WTC11 (cell line): ENCODE measurements around the gene TENT4B. TPM values are rescaled to one million over a fixed set of nuclear protein-coding genes. Genes with fewer than 3 reads are reported as not detected.

Source experiments
- ATAC-seq: fragments of 200-7000 bp; cut with Tn5 transposase; 2 replicates; pipeline ENCODE4 v1.10.0; 2021; ENCODE audit warnings: mild to moderate bottlenecking, moderate library complexity
- CTCF ChIA-PET: fragments of 300-600 bp; sonication (Branson Sonifier 250); formaldehyde crosslinking; loops from one replicate; lab custom pipeline; 2021; ENCODE audit warnings: antibody characterized with exemption; lab: Charles Lee
- POLR2A ChIA-PET: fragments of 350-600 bp; sonication (Branson Sonifier 250); formaldehyde crosslinking; loops from one replicate; lab custom pipeline; 2021; ENCODE audit warnings: antibody characterized with exemption; lab: Charles Lee
- DNase-seq: peaks from one replicate; pipeline ENCODE4 v3.0.0; 2021; ENCODE audit warnings: low spot score
- H3K27ac Mint-ChIP-seq: 2 replicates; pipeline ENCODE4 v1.8.0; 2021; ENCODE audit warnings: mixed read lengths
- H3K27me3 Mint-ChIP-seq: 2 replicates; pipeline ENCODE4 v1.8.0; 2021; ENCODE audit warnings: low read depth, mild to moderate bottlenecking, moderate library complexity, mixed read lengths
- H3K36me3 Mint-ChIP-seq: 2 replicates; pipeline ENCODE4 v1.8.0; 2021; ENCODE audit warnings: mixed read lengths
- H3K4me1 Mint-ChIP-seq: 2 replicates; pipeline ENCODE4 v1.8.0; 2022; ENCODE audit warnings: mixed read lengths
- H3K4me3 Mint-ChIP-seq: 2 replicates; pipeline ENCODE4 v1.8.0; 2021; ENCODE audit warnings: mild to moderate bottlenecking, moderate library complexity, mixed read lengths
- H3K9me3 Mint-ChIP-seq: 2 replicates; pipeline ENCODE4 v1.8.0; 2021; ENCODE audit warnings: mixed read lengths
- ATF1 ChIP-seq: sonication (generic); formaldehyde crosslinking; IDR thresholded peaks from 2 replicates; pipeline ENCODE4 v1.8.1; 2023; ENCODE audit warnings: mild to moderate bottlenecking, moderate library complexity, missing genetic modification reagents
- ETV6 ChIP-seq: sonication (generic); formaldehyde crosslinking; IDR thresholded peaks from 2 replicates; pipeline ENCODE4 v1.8.1; 2022; ENCODE audit warnings: mild to moderate bottlenecking, missing genetic modification reagents
- FOXJ3 ChIP-seq: sonication (generic); formaldehyde crosslinking; IDR thresholded peaks from 2 replicates; pipeline ENCODE4 v1.9.0; 2021; ENCODE audit warnings: missing genetic modification reagents, mild to moderate bottlenecking, borderline replicate concordance
- FOXK1 ChIP-seq: sonication (generic); formaldehyde crosslinking; IDR thresholded peaks from 2 replicates; pipeline ENCODE4 v1.8.0; 2022; ENCODE audit warnings: mild to moderate bottlenecking, moderate library complexity, missing genetic modification reagents
- FOXP1 ChIP-seq: sonication (generic); formaldehyde crosslinking; IDR thresholded peaks from 2 replicates; pipeline ENCODE4 v1.8.0; 2022; ENCODE audit warnings: missing genetic modification reagents, mild to moderate bottlenecking, moderate library complexity, borderline replicate concordance
- GRHL2 ChIP-seq: fragments of 250-450 bp; sonication (Bioruptor Pico); IDR thresholded peaks from 2 replicates; pipeline ENCODE4 v1.8.0; 2022; ENCODE audit warnings: mild to moderate bottlenecking, moderate library complexity; ENCODE audit not compliant: insufficient replicate concordance, severe bottlenecking
- GTF2I ChIP-seq: fragments of 250-450 bp; sonication (Bioruptor Pico); conservative IDR thresholded peaks from 2 replicates; pipeline ENCODE4 v1.4.0; 2021; ENCODE audit warnings: mild to moderate bottlenecking
- NFATC4 ChIP-seq: fragments of 250-450 bp; sonication (Bioruptor Pico); IDR thresholded peaks from 2 replicates; pipeline ENCODE4 v1.9.0; 2021; ENCODE audit warnings: mild to moderate bottlenecking
- RORB ChIP-seq: fragments of 250-450 bp; sonication (Bioruptor Pico); IDR thresholded peaks from 2 replicates; pipeline ENCODE4 v1.9.0; 2021; ENCODE audit warnings: mild to moderate bottlenecking
- ZNF121 ChIP-seq: sonication (generic); formaldehyde crosslinking; IDR thresholded peaks from 2 replicates; pipeline ENCODE4 v1.8.0; 2023; ENCODE audit warnings: missing genetic modification reagents
- ZNF416 ChIP-seq: fragments of 250-450 bp; sonication (Bioruptor Pico); IDR thresholded peaks from 2 replicates; pipeline ENCODE4 v1.9.0; 2021; ENCODE audit warnings: mild to moderate bottlenecking, inconsistent platforms
- total RNA-seq: library from RNA; stranded (reverse); gene quantifications from 3 replicates; pipeline ENCODE4 v1.2.3, GENCODE V29; 2021
- TF ChIP-seq, protein P1 (sequence below): sonication (generic); formaldehyde crosslinking; IDR thresholded peaks from 2 replicates; pipeline ENCODE4 v1.8.1; 2023; ENCODE audit warnings: mild to moderate bottlenecking, missing genetic modification reagents, moderate library complexity
- TF ChIP-seq, protein P2 (sequence below): sonication (generic); formaldehyde crosslinking; IDR thresholded peaks from 2 replicates; pipeline ENCODE4 v1.8.1; 2023; ENCODE audit warnings: mild to moderate bottlenecking, missing genetic modification reagents
- TF ChIP-seq, protein P3 (sequence below): sonication (generic); formaldehyde crosslinking; IDR thresholded peaks from 2 replicates; pipeline ENCODE4 v1.8.1; 2022; ENCODE audit warnings: missing genetic modification reagents, borderline replicate concordance
- TF ChIP-seq, protein P4 (sequence below): sonication (generic); formaldehyde crosslinking; IDR thresholded peaks from 2 replicates; pipeline ENCODE4 v1.8.0; 2022; ENCODE audit warnings: missing genetic modification reagents
- TF ChIP-seq, protein P5 (sequence below): sonication (generic); formaldehyde crosslinking; IDR thresholded peaks from 2 replicates; pipeline ENCODE4 v1.8.0; 2023; ENCODE audit warnings: missing genetic modification reagents
- TF ChIP-seq, protein P6 (sequence below): fragments of 250-450 bp; sonication (Bioruptor Pico); IDR thresholded peaks from 2 replicates; pipeline ENCODE4 v1.8.0; 2021; ENCODE audit warnings: mild to moderate bottlenecking

TENT4B gene
- total RNA-seq, 1 experiment from 2014 or later, result 14.3 TPM

DNA sequence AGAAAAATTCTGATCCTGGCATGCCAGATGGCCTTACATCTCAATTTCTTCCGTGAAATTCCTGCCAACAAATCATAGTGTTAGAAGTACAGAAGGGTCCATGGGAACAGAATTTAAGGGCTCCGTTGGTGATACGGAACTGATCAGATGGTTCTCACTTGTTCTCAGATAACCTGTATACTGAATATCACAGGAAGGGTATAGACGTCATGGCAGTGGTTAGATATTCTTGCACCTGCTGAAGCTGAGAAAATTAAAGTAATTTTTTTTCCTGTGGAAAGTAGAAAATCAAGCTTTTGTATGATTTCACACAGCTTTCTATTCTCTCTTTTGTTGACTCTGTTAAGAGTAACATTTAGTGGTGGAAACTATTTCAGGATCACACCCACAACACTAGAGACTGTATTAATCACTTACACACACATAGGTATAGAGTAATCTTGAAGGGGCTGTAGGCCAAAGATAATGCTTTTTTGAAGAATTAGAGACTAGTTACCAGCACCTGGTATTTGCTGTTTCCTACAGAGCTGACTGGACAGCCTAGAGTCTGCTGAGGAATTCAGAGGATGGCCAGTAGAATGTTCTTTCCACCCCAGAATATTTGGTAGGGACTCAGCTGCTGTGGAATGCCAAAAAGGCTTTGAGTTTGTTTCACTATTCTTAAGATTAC is 7.5 kb downstream of the TENT4B start:
- no peak overlapping the region for H3K27ac Mint-ChIP-seq
- CTCF ChIA-PET, result no interaction called here

DNA sequence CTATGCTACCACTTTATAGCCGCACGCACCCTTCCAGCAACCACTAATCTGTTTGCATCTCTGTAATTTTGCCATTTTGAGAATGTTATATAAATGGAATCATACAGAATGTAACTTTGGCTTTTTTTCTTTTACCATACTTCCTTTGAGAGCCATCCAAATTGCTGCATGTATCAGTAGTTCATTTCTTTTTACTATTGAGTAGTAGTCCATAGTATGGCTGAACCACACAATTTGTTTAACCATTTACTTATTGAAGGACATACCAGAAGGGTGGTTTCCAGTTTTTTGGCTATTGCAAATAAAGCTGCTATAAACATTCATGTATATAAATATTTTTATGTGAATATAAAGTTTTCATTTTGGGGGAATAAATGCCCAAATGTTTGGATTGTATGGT is 8.8 kb downstream of the TENT4B start:
- Mint-ChIP-seq H3K9me3 (no peaks in the 10 kb centered on the region), H3K27ac (no peak overlapping the region), H3K36me3 (no peaks in the 10 kb centered on the region), H3K27me3 (no peaks in the 10 kb centered on the region), H3K4me1 (peaks cover 7% of the 10 kb centered on the region), H3K4me3 (no peak overlapping the region)
- ATAC-seq, result no peak
- TF ChIP-seq GTF2I (CRISPR knock-in tag), result no peak
- no peak for TF ChIP-seq NFATC4 (CRISPR knock-in tag)
- no peak for TF ChIP-seq FOXP1 (CRISPR knock-in tag)
- no peak for TF ChIP-seq RORB (CRISPR knock-in tag)
- ChIA-PET CTCF (interaction anchor here (1.0 kb wide), 1 partner anchor 49 kb away, joined by 3 read pairs; no protein-coding TSS in a partner anchor), POLR2A (no interaction called here)
- no peak for DNase-seq

More for the DNA sequence above, 7.5 kb downstream of the TENT4B start:
- ATAC-seq (no peak), DNase-seq (no peak)
- Mint-ChIP-seq H3K36me3 (no peaks in the 10 kb centered on the region), H3K9me3 (no peaks in the 10 kb centered on the region)
- TF ChIP-seq, protein P1, sequence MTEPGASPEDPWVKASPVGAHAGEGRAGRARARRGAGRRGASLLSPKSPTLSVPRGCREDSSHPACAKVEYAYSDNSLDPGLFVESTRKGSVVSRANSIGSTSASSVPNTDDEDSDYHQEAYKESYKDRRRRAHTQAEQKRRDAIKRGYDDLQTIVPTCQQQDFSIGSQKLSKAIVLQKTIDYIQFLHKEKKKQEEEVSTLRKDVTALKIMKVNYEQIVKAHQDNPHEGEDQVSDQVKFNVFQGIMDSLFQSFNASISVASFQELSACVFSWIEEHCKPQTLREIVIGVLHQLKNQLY (CRISPR knock-in tag), result no peak
- TF ChIP-seq, protein P2, sequence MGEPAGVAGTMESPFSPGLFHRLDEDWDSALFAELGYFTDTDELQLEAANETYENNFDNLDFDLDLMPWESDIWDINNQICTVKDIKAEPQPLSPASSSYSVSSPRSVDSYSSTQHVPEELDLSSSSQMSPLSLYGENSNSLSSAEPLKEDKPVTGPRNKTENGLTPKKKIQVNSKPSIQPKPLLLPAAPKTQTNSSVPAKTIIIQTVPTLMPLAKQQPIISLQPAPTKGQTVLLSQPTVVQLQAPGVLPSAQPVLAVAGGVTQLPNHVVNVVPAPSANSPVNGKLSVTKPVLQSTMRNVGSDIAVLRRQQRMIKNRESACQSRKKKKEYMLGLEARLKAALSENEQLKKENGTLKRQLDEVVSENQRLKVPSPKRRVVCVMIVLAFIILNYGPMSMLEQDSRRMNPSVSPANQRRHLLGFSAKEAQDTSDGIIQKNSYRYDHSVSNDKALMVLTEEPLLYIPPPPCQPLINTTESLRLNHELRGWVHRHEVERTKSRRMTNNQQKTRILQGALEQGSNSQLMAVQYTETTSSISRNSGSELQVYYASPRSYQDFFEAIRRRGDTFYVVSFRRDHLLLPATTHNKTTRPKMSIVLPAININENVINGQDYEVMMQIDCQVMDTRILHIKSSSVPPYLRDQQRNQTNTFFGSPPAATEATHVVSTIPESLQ (CRISPR knock-in tag), result no peak
- TF ChIP-seq ZNF416 (CRISPR knock-in tag), result no peak
- TF ChIP-seq FOXJ3 (CRISPR knock-in tag), result no peak
- TF ChIP-seq, all 79 proteins: peak for 0
- POLR2A ChIA-PET, result no interaction called here
- H3K4me1 Mint-ChIP-seq, result peaks cover 2% of the 10 kb centered on the region
- H3K4me3 Mint-ChIP-seq, result no peak overlapping the region
- no peaks in the 10 kb centered on the region for H3K27me3 Mint-ChIP-seq

DNA sequence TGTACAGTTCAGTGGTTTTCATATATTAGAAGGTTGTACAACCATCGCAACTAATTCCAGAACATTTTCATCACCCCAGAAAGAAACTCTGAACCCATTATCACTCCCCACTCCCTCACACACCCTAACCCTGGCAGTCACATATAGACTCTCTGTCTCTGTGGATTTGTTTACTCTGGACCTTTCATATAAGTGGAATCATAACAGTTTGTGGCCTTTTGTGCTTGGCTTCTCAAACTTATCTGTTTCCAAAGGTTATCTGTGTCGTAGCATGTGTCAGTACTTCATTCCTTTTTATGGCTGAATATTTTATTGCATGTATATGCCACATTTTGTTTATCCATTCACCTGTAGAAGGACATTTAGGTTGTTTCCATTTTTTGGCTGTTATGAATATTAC is 12.4 kb downstream of the TENT4B start:
- Mint-ChIP-seq H3K27me3 (no peaks in the 10 kb centered on the region), H3K36me3 (no peaks in the 10 kb centered on the region), H3K27ac (peak overlapping the region; percentile 46; the same call in 1 of the 2 replicates), H3K4me3 (no peak overlapping the region), H3K9me3 (no peaks in the 10 kb centered on the region), H3K4me1 (peaks cover 20% of the 10 kb centered on the region)
- ATAC-seq, result no peak
- ChIA-PET POLR2A (no interaction called here), CTCF (no interaction called here)
- TF ChIP-seq, protein P3, sequence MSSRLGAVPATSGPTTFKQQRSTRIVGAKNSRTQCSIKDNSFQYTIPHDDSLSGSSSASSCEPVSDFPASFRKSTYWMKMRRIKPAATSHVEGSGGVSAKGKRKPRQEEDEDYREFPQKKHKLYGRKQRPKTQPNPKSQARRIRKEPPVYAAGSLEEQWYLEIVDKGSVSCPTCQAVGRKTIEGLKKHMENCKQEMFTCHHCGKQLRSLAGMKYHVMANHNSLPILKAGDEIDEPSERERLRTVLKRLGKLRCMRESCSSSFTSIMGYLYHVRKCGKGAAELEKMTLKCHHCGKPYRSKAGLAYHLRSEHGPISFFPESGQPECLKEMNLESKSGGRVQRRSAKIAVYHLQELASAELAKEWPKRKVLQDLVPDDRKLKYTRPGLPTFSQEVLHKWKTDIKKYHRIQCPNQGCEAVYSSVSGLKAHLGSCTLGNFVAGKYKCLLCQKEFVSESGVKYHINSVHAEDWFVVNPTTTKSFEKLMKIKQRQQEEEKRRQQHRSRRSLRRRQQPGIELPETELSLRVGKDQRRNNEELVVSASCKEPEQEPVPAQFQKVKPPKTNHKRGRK (CRISPR knock-in tag), result no peak
- no peak for TF ChIP-seq ATF1 (CRISPR knock-in tag)
- no peak for TF ChIP-seq ZNF121
- no peak for TF ChIP-seq ETV6 (CRISPR knock-in tag)
- TF ChIP-seq, protein P4, sequence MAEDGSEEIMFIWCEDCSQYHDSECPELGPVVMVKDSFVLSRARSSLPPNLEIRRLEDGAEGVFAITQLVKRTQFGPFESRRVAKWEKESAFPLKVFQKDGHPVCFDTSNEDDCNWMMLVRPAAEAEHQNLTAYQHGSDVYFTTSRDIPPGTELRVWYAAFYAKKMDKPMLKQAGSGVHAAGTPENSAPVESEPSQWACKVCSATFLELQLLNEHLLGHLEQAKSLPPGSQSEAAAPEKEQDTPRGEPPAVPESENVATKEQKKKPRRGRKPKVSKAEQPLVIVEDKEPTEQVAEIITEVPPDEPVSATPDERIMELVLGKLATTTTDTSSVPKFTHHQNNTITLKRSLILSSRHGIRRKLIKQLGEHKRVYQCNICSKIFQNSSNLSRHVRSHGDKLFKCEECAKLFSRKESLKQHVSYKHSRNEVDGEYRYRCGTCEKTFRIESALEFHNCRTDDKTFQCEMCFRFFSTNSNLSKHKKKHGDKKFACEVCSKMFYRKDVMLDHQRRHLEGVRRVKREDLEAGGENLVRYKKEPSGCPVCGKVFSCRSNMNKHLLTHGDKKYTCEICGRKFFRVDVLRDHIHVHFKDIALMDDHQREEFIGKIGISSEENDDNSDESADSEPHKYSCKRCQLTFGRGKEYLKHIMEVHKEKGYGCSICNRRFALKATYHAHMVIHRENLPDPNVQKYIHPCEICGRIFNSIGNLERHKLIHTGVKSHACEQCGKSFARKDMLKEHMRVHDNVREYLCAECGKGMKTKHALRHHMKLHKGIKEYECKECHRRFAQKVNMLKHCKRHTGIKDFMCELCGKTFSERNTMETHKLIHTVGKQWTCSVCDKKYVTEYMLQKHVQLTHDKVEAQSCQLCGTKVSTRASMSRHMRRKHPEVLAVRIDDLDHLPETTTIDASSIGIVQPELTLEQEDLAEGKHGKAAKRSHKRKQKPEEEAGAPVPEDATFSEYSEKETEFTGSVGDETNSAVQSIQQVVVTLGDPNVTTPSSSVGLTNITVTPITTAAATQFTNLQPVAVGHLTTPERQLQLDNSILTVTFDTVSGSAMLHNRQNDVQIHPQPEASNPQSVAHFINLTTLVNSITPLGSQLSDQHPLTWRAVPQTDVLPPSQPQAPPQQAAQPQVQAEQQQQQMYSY (CRISPR knock-in tag), result no peak
- no peak for TF ChIP-seq GRHL2 (CRISPR knock-in tag)
- TF ChIP-seq, protein P5, sequence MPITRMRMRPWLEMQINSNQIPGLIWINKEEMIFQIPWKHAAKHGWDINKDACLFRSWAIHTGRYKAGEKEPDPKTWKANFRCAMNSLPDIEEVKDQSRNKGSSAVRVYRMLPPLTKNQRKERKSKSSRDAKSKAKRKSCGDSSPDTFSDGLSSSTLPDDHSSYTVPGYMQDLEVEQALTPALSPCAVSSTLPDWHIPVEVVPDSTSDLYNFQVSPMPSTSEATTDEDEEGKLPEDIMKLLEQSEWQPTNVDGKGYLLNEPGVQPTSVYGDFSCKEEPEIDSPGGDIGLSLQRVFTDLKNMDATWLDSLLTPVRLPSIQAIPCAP, result no peak
- TF ChIP-seq, protein P6, sequence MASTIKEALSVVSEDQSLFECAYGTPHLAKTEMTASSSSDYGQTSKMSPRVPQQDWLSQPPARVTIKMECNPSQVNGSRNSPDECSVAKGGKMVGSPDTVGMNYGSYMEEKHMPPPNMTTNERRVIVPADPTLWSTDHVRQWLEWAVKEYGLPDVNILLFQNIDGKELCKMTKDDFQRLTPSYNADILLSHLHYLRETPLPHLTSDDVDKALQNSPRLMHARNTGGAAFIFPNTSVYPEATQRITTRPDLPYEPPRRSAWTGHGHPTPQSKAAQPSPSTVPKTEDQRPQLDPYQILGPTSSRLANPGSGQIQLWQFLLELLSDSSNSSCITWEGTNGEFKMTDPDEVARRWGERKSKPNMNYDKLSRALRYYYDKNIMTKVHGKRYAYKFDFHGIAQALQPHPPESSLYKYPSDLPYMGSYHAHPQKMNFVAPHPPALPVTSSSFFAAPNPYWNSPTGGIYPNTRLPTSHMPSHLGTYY (CRISPR knock-in tag), result no peak
- TF ChIP-seq FOXK1 (CRISPR knock-in tag), result no peak
- DNase-seq, result no peak
